GM21526 (cell line): Measurements from ENCODE around the gene TM4SF4.

Experiments used
- ATAC-seq: cut with Tn5 transposase; IDR thresholded peaks from one replicate; pipeline ENCODE4 v1.9.1; 2021; ENCODE audit warnings: moderate library complexity; ENCODE audit not compliant: unreplicated experiment, low FRiP score

Gene TM4SF4

GRCh38 chr3:149541091-149541491 is 66.6 kb downstream of the TM4SF4 start:
- ATAC-seq, result no peak

- ATAC-seq, result no peak
Measured at GRCh38 chr3:149542375-149543312, 68.1 kb downstream of the TM4SF4 start.

GRCh38 chr3:149545049-149545448 is 70.6 kb downstream of the TM4SF4 start:
- no peak for ATAC-seq

GRCh38 chr3:149547413-149547812 is 72.9 kb downstream of the TM4SF4 start:
- ATAC-seq, result no peak

GRCh38 chr3:149547954-149548668 is 73.6 kb downstream of the TM4SF4 start:
- no peak for ATAC-seq

- no peak for ATAC-seq
Measured at GRCh38 chr3:149548669-149549065, 74.2 kb downstream of the TM4SF4 start.

GRCh38 chr3:149551500-149551899 is 77.0 kb downstream of the TM4SF4 start:
- ATAC-seq, result no peak

- ATAC-seq, result no peak
Measured at GRCh38 chr3:149552700-149553099, 78.2 kb downstream of the TM4SF4 start.
